CD1c-positive myeloid dendritic cell (primary cell): Measurements from ENCODE around the gene OBSCN.
"Not testable (repeated sequence)": the region's sequence is repeated elsewhere in the genome, so short reads cannot be mapped to it uniquely, and the experiment has no call there.

ENCODE experiments used
- DNase-seq: peaks from one replicate; pipeline ENCODE4 v3.0.0-alpha.2; 2016; ENCODE audit errors: extremely low spot score

OBSCN gene

GRCh38 chr1:228170666-228171065 is 37.2 kb upstream of the OBSCN start:
- no peak for DNase-seq

GRCh38 chr1:228171221-228171891 is 36.5 kb upstream of the OBSCN start:
- DNase-seq: no peak

GRCh38 chr1:228172591-228173527 is 35.0 kb upstream of the OBSCN start:
- no peak for DNase-seq

- DNase-seq: not testable (repeated sequence)
Measured at GRCh38 chr1:228173528-228174481, 34.0 kb upstream of the OBSCN start.

- no peak for DNase-seq
Measured at GRCh38 chr1:228174482-228175315, 33.1 kb upstream of the OBSCN start.

GRCh38 chr1:228175316-228176023 is 32.4 kb upstream of the OBSCN start:
- no peak for DNase-seq

- no peak for DNase-seq
Measured at GRCh38 chr1:228176024-228176395, 31.8 kb upstream of the OBSCN start.

- no peak for DNase-seq
Measured at GRCh38 chr1:228176461-228177182, 31.2 kb upstream of the OBSCN start.

GRCh38 chr1:228177183-228177475 is 30.7 kb upstream of the OBSCN start:
- no peak for DNase-seq

GRCh38 chr1:228177721-228178710 is 29.8 kb upstream of the OBSCN start:
- no peak for DNase-seq

- DNase-seq: no peak
Measured at GRCh38 chr1:228178737-228179684, 28.8 kb upstream of the OBSCN start.

GRCh38 chr1:228180271-228180958 is 27.4 kb upstream of the OBSCN start:
- DNase-seq: no peak

GRCh38 chr1:228180959-228181644 is 26.7 kb upstream of the OBSCN start:
- DNase-seq: no peak

GRCh38 chr1:228181645-228182034 is 26.2 kb upstream of the OBSCN start:
- DNase-seq: no peak

- DNase-seq: no peak
Measured at GRCh38 chr1:228182296-228183030, 25.4 kb upstream of the OBSCN start.

- DNase-seq: no peak
Measured at GRCh38 chr1:228184152-228184551, 23.7 kb upstream of the OBSCN start.
